Epithelial cell of proximal tubule (primary cell): Measurements from ENCODE around the gene AGBL4. TPM values are rescaled to one million over a fixed set of nuclear protein-coding genes. Genes with fewer than 3 reads are reported as not detected.

Source experiments
- DNase-seq: peaks from one replicate; pipeline ENCODE4 v3.0.0-alpha.2; 2011; ENCODE audit warnings: low read depth
- H3K4me3 ChIP-seq: 2 replicates; pipeline ENCODE4 v1.5.1; 2011; ENCODE audit warnings: low read depth, mild to moderate bottlenecking, low read length
- CTCF ChIP-seq: conservative IDR thresholded peaks from 2 replicates; pipeline ENCODE4 v1.5.1; 2012; ENCODE audit warnings: low read depth, mild to moderate bottlenecking, low read length
- total RNA-seq: library from RNA; depleted of rRNA; stranded (reverse); fragments of >200 nt; gene quantifications from 2 replicates; pipeline ENCODE4 v1.2.3, GENCODE V29; 2015

AGBL4 gene
- total RNA-seq, 1 donor from 2014 or later, result not detected

GRCh38 chr1:49351768-49352167 lies 672.0 kb downstream of the AGBL4 start:
- no peak for DNase-seq
- H3K4me3 ChIP-seq, result no peak overlapping the region
- no peak for TF ChIP-seq CTCF

- no peak for DNase-seq
Observed at GRCh38 chr1:49346767-49347349, 676.9 kb downstream of the AGBL4 start.

GRCh38 chr1:49340576-49340975 lies 683.2 kb downstream of the AGBL4 start:
- DNase-seq, result no peak
- no peak for TF ChIP-seq CTCF
- H3K4me3 ChIP-seq, result no peak overlapping the region

More at GRCh38 chr1:49346767-49347349, 676.9 kb downstream of the AGBL4 start:
- H3K4me3 ChIP-seq, result no peak overlapping the region
- no peak for TF ChIP-seq CTCF

- H3K4me3 ChIP-seq, result no peak overlapping the region
- DNase-seq, result no peak
- no peak for TF ChIP-seq CTCF
Observed at GRCh38 chr1:49339043-49339442, 684.7 kb downstream of the AGBL4 start.

GRCh38 chr1:49337251-49337650 lies 686.5 kb downstream of the AGBL4 start:
- no peak overlapping the region for H3K4me3 ChIP-seq
- TF ChIP-seq CTCF, result no peak

GRCh38 chr1:49333906-49334305 lies 689.8 kb downstream of the AGBL4 start:
- no peak overlapping the region for H3K4me3 ChIP-seq
- no peak for DNase-seq
- TF ChIP-seq CTCF, result no peak

More at GRCh38 chr1:49337251-49337650, 686.5 kb downstream of the AGBL4 start:
- no peak for DNase-seq
